WI38 (cell line): ENCODE results near the gene SBSN.
A peak's percentile ranks its signal among the peaks of the same experiment; 100 is the strongest.

ENCODE experiments used
- H3K4me3 ChIP-seq: 2 replicates; pipeline ENCODE4 v1.5.1; 2011; ENCODE audit warnings: low read depth, mild to moderate bottlenecking, control low read depth, low read length
- CTCF ChIP-seq: IDR thresholded peaks from 2 replicates; pipeline ENCODE4 v1.5.1; 2012; ENCODE audit warnings: low read depth, mild to moderate bottlenecking, control low read depth, low read length

Gene SBSN

GRCh38 chr19:35545855-35546381 lies 17.8 kb upstream of the SBSN start:
- no peak for TF ChIP-seq CTCF
- H3K4me3 ChIP-seq = peak overlapping the region; percentile 87

GRCh38 chr19:35545001-35545854 lies 17.1 kb upstream of the SBSN start, which contains the start of gene TMEM147:
Gene TMEM147 (plus strand): TSS chr19:35545626. CDS start chr19:35545740, 114 bp downstream.
- TF ChIP-seq CTCF = no peak
- H3K4me3 ChIP-seq = peak within 1 kb of the TSS; percentile 87

GRCh38 chr19:35544110-35544802 lies 16.1 kb upstream of the SBSN start:
- TF ChIP-seq CTCF = no peak
- peak overlapping the region; percentile 87 for H3K4me3 ChIP-seq

GRCh38 chr19:35543280-35544109 lies 15.4 kb upstream of the SBSN start:
- no peak overlapping the region for H3K4me3 ChIP-seq

GRCh38 chr19:35542209-35542608 lies 14.1 kb upstream of the SBSN start:
- no peak overlapping the region for H3K4me3 ChIP-seq
- no peak for TF ChIP-seq CTCF

More at GRCh38 chr19:35543280-35544109, 15.4 kb upstream of the SBSN start:
- TF ChIP-seq CTCF = no peak

- TF ChIP-seq CTCF = no peak
- no peak overlapping the region for H3K4me3 ChIP-seq
Measured at GRCh38 chr19:35540356-35540927, 12.3 kb upstream of the SBSN start.
